ENCODE measurements around the gene YTHDF1. TPM values are rescaled to one million over a fixed set of nuclear protein-coding genes. Genes with fewer than 3 reads are reported as not detected.

YTHDF1 gene
- total and polyA plus RNA-seq, 2 donors (not counting 1 experiment from before 2014, with no cell fraction given), result 25.3 to 40.5 TPM

GRCh38 chr20:63257629-63258028 lies 41.7 kb upstream of the YTHDF1 start:
- no peaks in the 10 kb centered on the region for H3K79me2 ChIP-seq (ENCODE audit: control insufficient read depth, insufficient read depth, low read length)
- Mint-ChIP-seq H3K4me3 (no peak overlapping the region), H3K9me3 (ENCODE audit: insufficient read depth) (no peaks in the 10 kb centered on the region), H3K27ac (no peak overlapping the region), H3K27me3 (peaks cover 44% of the 10 kb centered on the region), H3K4me1 (peaks cover 8% of the 10 kb centered on the region)
- H3K27ac ChIP-seq (ENCODE audit: low read length in 2 of 2), result no peak overlapping the region
- TF ChIP-seq EZH2 (IDR thresholded peaks at IDR 0.05; ENCODE audit: borderline replicate concordance, insufficient read depth, low read depth, low read length, poor library complexity, severe bottlenecking) (no peak), CTCF (IDR thresholded peaks at IDR 0.05) (no peak)
- DNase-seq, result no peak
- peaks cover 8 to 11% of the 10 kb centered on the region in 2 donors for H3K4me1 ChIP-seq (ENCODE audit: control insufficient read depth in 2 of 2, insufficient read depth in 2 of 2, low read length in 2 of 2)
- no peak overlapping the region for H2AFZ ChIP-seq (ENCODE audit: insufficient read depth, low read depth, low read length, poor library complexity, severe bottlenecking)
- intact Hi-C loops (cut with micrococcal nuclease), result no loop called here
- H3K27me3 ChIP-seq (replicated peaks in 1 of 4; ENCODE audit: control extremely low read depth in 1 of 4, control insufficient read depth in 3 of 4, insufficient read depth in 4 of 4, low read length in 3 of 4), result peaks cover 0 to 47% (median 13%) of the 10 kb centered on the region in 4 experiments
- H3K9ac ChIP-seq (ENCODE audit: low read length), result no peak overlapping the region
- no peak for ATAC-seq (ENCODE audit: low read depth)
- ChIA-PET POLR2A (no interaction called here), CTCF (no interaction called here)
- no peak overlapping the region for H3K4me2 ChIP-seq (replicated peaks; ENCODE audit: low read depth, low read length, poor library complexity, severe bottlenecking)
- no peaks in the 10 kb centered on the region for H4K20me1 ChIP-seq (ENCODE audit: control insufficient read depth, insufficient read depth, low read length, poor library complexity, severe bottlenecking)
- 93% methylated on average over 8 of the region's 13 CpGs for WGBS (ENCODE audit: insufficient coverage)
- no peak overlapping the region for H3K4me3 ChIP-seq (ENCODE audit: control extremely low read depth in 1 of 5, extremely low read depth in 1 of 5, insufficient read depth in 1 of 5, low read depth in 2 of 5, low read length in 4 of 5)
- no peaks in the 10 kb centered on the region for H3K9me3 ChIP-seq (ENCODE audit: control extremely low read depth in 1 of 3, control insufficient read depth in 2 of 3, insufficient read depth in 1 of 3, low read length in 2 of 3)
- no peaks in the 10 kb centered on the region for H3K36me3 ChIP-seq (replicated peaks in 1 of 2; ENCODE audit: control extremely low read depth in 1 of 2, control insufficient read depth in 1 of 2, extremely low read depth in 1 of 2, insufficient read depth in 2 of 2, low read length in 1 of 2)

- intact Hi-C loops (cut with micrococcal nuclease), result no loop called here
- H3K36me3 ChIP-seq (replicated peaks in 1 of 2; ENCODE audit: control extremely low read depth in 1 of 2, control insufficient read depth in 1 of 2, extremely low read depth in 1 of 2, insufficient read depth in 2 of 2, low read length in 1 of 2), result no peaks in the 10 kb centered on the region
- H3K27ac ChIP-seq (ENCODE audit: low read length in 2 of 2), result no peak overlapping the region
- Mint-ChIP-seq H3K4me3 (no peak overlapping the region), H3K27ac (no peak overlapping the region), H3K9me3 (ENCODE audit: insufficient read depth) (no peaks in the 10 kb centered on the region), H3K4me1 (peaks cover 8% of the 10 kb centered on the region), H3K27me3 (peaks cover 44% of the 10 kb centered on the region)
- peaks cover 8 to 11% of the 10 kb centered on the region in 2 donors for H3K4me1 ChIP-seq (ENCODE audit: control insufficient read depth in 2 of 2, insufficient read depth in 2 of 2, low read length in 2 of 2)
- DNase-seq (no peak), ATAC-seq (ENCODE audit: low read depth) (no peak)
- no peaks in the 10 kb centered on the region for H4K20me1 ChIP-seq (ENCODE audit: control insufficient read depth, insufficient read depth, low read length, poor library complexity, severe bottlenecking)
- H3K79me2 ChIP-seq (ENCODE audit: control insufficient read depth, insufficient read depth, low read length), result no peaks in the 10 kb centered on the region
- peaks cover 0 to 49% (median 14%) of the 10 kb centered on the region in 4 experiments for H3K27me3 ChIP-seq (replicated peaks in 1 of 4; ENCODE audit: control extremely low read depth in 1 of 4, control insufficient read depth in 3 of 4, insufficient read depth in 4 of 4, low read length in 3 of 4)
- H3K4me3 ChIP-seq (ENCODE audit: control extremely low read depth in 1 of 5, extremely low read depth in 1 of 5, insufficient read depth in 1 of 5, low read depth in 2 of 5, low read length in 4 of 5), result no peak overlapping the region
- no peak overlapping the region for H3K4me2 ChIP-seq (replicated peaks; ENCODE audit: low read depth, low read length, poor library complexity, severe bottlenecking)
- no peak overlapping the region for H3K9ac ChIP-seq (ENCODE audit: low read length)
- no peak for TF ChIP-seq EZH2 (IDR thresholded peaks at IDR 0.05; ENCODE audit: borderline replicate concordance, insufficient read depth, low read depth, low read length, poor library complexity, severe bottlenecking)
- TF ChIP-seq CTCF (IDR thresholded peaks at IDR 0.05), result no peak
- CTCF ChIA-PET, result no interaction called here
- H3K9me3 ChIP-seq (ENCODE audit: control extremely low read depth in 1 of 3, control insufficient read depth in 2 of 3, insufficient read depth in 1 of 3, low read length in 2 of 3), result no peaks in the 10 kb centered on the region
- no peak overlapping the region for H2AFZ ChIP-seq (ENCODE audit: insufficient read depth, low read depth, low read length, poor library complexity, severe bottlenecking)
- POLR2A ChIA-PET, result no interaction called here
- WGBS (ENCODE audit: insufficient coverage), result 88% methylated on average over 4 of the region's 4 CpGs
Observed at GRCh38 chr20:63256954-63257353, 41.0 kb upstream of the YTHDF1 start.
